Activated CD8-positive, alpha-beta memory T cell treated with anti-CD3 and anti-CD28 coated beads for 36 hours (primary cell): ENCODE results near the gene CALR. TPM values are rescaled to one million over a fixed set of nuclear protein-coding genes. Genes with fewer than 3 reads are reported as not detected.

ENCODE experiments used
- CTCF ChIA-PET: fragments of 350-600 bp; sonication (Branson Sonifier 250); formaldehyde crosslinking; loops from one replicate; lab custom pipeline; 2021; ENCODE audit warnings: antibody characterized with exemption; lab: Charles Lee
- POLR2A ChIA-PET: fragments of 350-600 bp; sonication (Branson Sonifier 250); formaldehyde crosslinking; loops from one replicate; lab custom pipeline; 2021; ENCODE audit warnings: antibody characterized with exemption; lab: Charles Lee
- total RNA-seq, 2 experiments: library from RNA; stranded (reverse); gene quantifications; one replicate each; pipeline ENCODE4 v1.2.3, GENCODE V29; 2021

CALR gene
- total RNA-seq, 2 experiments from 2014 or later: 805 to 809 TPM

DNA sequence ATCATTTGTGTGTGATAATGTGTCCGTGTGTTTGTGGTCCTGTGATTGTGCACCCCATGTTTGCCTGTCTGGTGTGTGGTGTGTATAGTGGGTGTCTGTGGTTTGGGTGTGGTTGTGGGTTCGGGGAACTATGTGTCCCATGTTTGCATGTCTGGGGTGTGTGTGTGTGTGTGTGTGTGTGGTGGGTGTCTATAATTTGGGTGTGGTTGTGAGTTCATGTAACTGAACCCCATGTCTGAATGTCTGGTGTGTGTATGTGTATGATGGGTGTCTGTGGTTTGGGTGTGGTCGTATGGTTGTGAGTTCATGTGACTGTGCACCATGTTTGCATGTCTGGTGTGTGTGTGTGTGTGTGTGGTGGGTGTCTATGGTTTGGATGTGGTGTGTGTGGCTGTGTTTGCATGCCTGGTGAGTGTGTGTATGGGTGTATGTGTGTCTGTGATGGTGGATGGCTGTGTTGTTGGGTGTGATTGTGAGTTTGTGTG is 45.8 kb downstream of the CALR start:
- ChIA-PET POLR2A (no interaction called here), CTCF (interaction anchor here (0.6 to 3.2 kb wide), 9 partner anchors 15 to 111 kb away, joined by 3 to 19 read pairs (median 3); no protein-coding TSS in a partner anchor)

DNA sequence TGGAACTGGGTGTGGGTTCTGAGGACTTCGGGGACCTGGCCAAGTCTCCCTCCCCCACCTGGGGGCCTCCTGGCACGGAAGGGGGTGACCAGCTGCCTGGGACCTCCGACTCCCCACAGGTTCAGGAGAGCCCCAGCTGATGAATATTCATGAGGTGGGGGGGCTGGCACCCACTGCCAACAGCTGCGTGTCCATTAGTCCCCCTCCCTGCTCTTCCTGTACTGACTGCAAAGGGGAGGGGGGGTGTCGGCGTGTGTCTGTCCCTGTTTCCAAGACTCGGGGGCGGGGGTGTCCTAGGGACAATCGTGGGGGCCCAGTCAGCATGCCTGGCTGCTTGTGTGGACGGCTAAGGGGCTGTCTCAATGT is 46.3 kb downstream of the CALR start:
- POLR2A ChIA-PET: no interaction called here
- CTCF ChIA-PET: interaction anchor here (1.0 to 3.2 kb wide), 6 partner anchors 14 to 109 kb away, joined by 3 to 19 read pairs (median 4); no protein-coding TSS in a partner anchor

DNA sequence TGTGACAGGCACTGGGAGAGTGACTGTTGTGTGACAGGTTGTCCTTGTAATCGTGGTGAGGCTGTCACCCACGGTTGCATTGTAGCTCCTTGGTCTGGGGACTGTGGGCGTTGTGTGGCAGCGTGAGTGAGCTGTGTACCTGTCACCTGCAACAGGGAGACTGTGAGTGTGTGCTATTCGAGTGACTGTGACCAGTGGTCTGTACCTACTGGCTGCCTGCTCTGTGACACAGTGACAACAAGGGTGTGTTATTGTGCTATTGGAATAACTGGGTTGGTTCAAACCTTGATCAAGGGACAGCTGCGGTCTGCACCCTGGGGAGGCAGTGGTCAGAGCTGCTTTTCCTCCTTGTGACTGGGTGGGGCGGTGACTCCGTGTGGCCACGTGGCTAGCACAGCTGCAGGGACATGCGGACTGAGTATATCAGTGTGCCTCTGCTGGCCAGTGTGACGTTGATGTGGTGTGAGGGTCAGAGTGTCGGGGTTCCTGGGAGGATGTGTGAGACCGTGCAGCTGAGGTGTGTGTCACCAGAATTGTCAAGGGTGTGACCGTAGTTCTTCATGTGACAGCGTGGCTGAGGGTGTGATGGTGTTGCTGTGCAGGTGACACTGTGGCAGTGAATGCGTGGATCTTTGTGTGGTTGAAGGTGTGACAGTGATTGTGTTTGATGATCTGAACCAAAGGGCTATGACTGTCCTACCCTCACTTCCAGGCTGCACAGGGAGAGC is 46.8 kb downstream of the CALR start:
- CTCF ChIA-PET: interaction anchor here (1.0 to 3.2 kb wide), 6 partner anchors 14 to 132 kb away, joined by 3 to 19 read pairs (median 4); no protein-coding TSS in a partner anchor
- POLR2A ChIA-PET: no interaction called here

DNA sequence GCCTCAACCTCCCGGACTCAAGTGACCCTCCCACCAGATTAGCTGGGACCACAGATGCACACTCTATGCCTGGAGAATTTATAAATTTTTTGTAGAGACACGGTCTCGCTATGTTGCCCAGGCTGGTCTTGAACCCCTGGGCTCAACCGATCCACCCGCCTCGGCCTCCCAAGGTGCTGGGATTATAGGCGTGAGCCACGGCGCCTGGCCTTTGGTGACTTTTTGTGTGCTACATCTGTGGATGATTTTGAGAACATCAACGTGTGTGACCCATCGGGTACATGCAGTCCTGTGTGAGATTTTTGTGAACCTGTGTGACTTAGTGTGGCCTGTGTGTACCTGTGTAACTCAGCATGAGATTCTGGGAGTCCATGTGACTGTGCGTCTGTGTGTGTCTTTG is 48.3 kb downstream of the CALR start:
- ChIA-PET CTCF (interaction anchor here (0.8 to 1.0 kb wide), 3 partner anchors 75 to 131 kb away, joined by 3 read pairs; no protein-coding TSS in a partner anchor), POLR2A (no interaction called here)

DNA sequence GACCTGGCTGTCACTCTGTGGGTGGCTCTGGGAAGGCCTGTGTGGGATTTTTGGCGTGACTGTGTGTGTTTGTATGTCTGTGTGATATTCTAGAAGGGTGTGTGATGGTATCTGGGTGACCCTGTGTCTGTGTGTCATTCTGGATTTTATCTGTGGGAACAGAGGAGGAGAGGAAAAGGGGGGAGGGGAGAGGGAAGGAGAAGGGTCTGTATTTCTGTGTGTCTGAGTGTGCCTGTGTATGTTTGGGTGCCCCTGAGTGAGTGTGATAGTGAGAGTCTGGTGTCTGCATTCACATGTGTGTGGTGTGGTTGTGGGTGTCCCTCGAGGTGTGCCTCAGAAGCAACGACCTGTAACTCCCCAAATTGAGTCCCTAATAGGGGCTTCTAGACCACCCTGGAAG is 48.8 kb downstream of the CALR start:
- POLR2A ChIA-PET: no interaction called here
- CTCF ChIA-PET: interaction anchor here (1.0 kb wide), 1 partner anchor 74 kb away, joined by 3 read pairs; no protein-coding TSS in a partner anchor

DNA sequence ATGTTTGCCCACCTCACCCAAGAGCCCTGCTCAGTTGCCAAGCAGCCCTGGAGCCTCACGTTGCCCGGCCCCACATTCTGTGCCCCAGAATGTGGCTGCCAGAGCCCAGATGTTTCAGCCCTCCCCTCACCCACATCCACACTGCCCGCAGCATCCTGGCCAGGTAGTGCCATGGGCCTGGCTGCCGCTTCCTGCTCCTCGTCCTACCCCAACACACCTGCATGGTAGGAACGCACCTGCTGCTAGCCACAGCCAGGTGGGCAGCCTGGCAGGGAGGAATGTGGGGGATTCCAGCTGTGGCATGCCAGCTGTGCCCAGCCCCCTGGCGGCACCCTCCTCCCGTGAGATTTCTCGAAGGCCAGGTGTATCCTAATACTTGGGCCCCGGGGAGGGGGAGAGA is 49.4 kb downstream of the CALR start:
- POLR2A ChIA-PET: no interaction called here
- CTCF ChIA-PET: no interaction called here

DNA sequence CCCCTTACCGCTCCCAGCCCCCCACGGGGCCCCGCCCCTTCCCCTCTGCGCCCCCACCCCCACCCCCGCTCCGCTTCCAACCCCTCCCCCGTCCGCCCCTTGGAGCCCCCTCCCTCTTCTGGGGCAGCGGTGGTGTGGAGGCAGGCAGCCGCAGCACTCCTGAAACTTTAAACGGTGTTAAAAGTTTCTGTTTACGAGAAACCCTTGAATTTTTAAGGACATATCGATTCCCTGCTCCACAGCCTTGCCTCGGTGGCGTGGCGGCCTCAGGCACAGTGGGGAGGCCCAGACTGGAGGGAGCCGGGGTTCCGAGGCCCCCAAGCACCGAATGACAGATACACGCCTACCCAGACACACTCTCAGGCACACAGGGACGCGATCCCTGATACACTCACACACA is 52.0 kb downstream of the CALR start:
- POLR2A ChIA-PET: no interaction called here
- CTCF ChIA-PET: no interaction called here

DNA sequence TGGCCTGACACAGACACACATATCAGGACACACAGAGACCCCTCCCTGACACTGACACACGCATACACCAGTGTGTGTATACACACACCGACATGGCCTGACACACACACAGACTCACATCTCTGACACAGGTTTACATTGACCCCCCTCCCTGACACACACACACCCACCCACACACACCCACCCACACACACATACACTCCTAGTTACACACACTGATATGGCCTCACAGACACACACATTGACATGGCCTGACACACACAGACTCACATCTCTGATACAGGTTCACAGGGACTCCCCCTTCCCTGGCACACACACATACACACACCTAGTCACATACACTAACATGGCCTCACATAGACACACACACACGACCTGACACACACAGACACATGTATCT is 52.4 kb downstream of the CALR start:
- ChIA-PET POLR2A (no interaction called here), CTCF (no interaction called here)

DNA sequence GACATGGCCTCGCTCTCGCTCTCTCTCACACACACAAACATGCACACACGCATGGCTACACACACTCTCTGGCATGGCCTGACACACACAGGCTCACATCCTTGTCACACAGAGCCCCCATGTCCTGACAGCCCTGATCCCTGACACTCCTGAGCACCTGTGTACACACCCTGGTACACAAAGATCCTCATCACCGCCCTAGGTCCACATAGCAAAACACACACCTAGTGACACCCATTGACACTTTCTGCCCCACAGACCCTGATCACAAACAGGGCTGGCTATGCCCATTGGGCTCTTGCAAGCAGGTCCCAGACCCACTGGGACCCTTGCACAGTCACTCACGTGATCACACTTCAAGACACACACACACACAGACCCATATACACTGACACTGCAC is 52.9 kb downstream of the CALR start:
- POLR2A ChIA-PET: no interaction called here
- CTCF ChIA-PET: no interaction called here

DNA sequence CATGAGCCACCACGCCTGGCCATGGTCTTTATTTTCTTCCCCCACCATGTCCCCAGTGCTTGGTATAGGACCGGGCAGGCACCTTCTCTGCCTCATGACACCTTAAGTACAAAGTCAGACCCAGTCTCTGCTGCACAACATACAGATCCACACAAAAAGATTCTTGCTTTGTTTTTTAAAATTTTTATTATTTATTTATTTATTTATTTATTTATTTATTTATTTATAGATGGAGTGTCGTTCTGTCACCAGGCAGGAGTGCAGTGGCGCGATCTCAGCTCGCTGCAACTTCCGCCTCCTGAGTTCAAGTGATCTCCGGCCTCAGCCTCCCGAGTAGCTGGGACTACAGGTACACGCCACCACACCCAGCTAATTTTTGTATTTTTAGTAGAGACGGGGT is 54.3 kb downstream of the CALR start:
- POLR2A ChIA-PET: no interaction called here
- CTCF ChIA-PET: interaction anchor here (0.9 kb wide), 1 partner anchor 13 kb away, joined by 3 read pairs; no protein-coding TSS in a partner anchor

DNA sequence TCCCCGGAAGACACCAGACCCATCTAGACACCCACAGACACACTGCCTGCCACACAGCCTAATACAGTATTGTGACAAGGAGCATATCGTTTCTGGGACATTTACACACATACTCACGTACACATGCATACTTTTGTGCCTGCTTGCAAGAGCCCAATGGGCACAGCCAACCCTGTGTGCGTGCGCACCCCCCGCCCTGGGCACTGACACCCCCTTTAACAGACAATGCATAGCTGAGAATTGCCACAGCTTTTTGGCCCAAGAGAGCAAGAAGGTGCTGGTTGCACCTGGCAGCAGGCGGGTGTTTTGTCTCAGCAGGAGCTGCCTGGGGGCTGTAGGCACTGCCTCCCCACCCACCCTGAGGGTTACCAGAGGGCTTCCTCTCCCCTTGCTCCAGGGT is 55.2 kb downstream of the CALR start:
- ChIA-PET POLR2A (no interaction called here), CTCF (interaction anchor here (0.9 to 1.8 kb wide), 3 partner anchors 13 to 100 kb away, joined by 3 to 4 read pairs (median 3); no protein-coding TSS in a partner anchor)

Other genes with a start within 250 kb of the CALR start
- 10 to 100 TPM; 10.2 to 10.5 TPM for gene FBXW9, start 242.0 kb upstream of the CALR start, total RNA-seq
- gene TNPO2, start 214.7 kb upstream of the CALR start, total RNA-seq: 100 to 1,000 TPM; 145 to 148 TPM
- 100 to 1,000 TPM; 225 to 233 TPM for gene TRIR, start 203.9 kb upstream of the CALR start, total RNA-seq
- gene GET3, start 201.1 kb upstream of the CALR start, total RNA-seq: 10 to 100 TPM; 90.8 to 91.0 TPM
- gene BEST2, start 186.8 kb upstream of the CALR start, total RNA-seq: not detected
- 10 to 100 TPM; 12.9 to 13.1 TPM for gene HOOK2, start 163.1 kb upstream of the CALR start, total RNA-seq
- gene JUNB, start 147.1 kb upstream of the CALR start, total RNA-seq: 100 to 1,000 TPM; 262 TPM
- 100 to 1,000 TPM; 204 to 208 TPM for gene PRDX2, start 136.8 kb upstream of the CALR start, total RNA-seq
- 10 to 100 TPM; 29.1 to 29.9 TPM for gene THSD8, start 136.5 kb upstream of the CALR start, total RNA-seq
- 10 to 100 TPM; 58.3 to 60.7 TPM for gene RNASEH2A, start 132.0 kb upstream of the CALR start, total RNA-seq
- not detected for gene RTBDN, start 104.0 kb upstream of the CALR start, total RNA-seq
- gene MAST1, start 100.1 kb upstream of the CALR start, total RNA-seq: under 1 TPM; 0.59 to 0.92 TPM
- gene DNASE2, start 57.2 kb upstream of the CALR start, total RNA-seq: 10 to 100 TPM; 20.5 to 23.1 TPM
- under 1 TPM; 0.69 to 0.84 TPM for gene KLF1, start 51.4 kb upstream of the CALR start, total RNA-seq
- gene GCDH, start 47.4 kb upstream of the CALR start, total RNA-seq: 10 to 100 TPM; 55.2 to 57.2 TPM
- 1 to 10 TPM; 1.1 to 1.5 TPM for gene SYCE2, start 19.3 kb upstream of the CALR start, total RNA-seq
- gene FARSA, start 4.9 kb upstream of the CALR start, total RNA-seq: 100 to 1,000 TPM; 183 to 188 TPM
- gene RAD23A, start 7.3 kb downstream of the CALR start, total RNA-seq: 100 to 1,000 TPM; 216 to 220 TPM
- 10 to 100 TPM; 38.9 to 40.8 TPM for gene GADD45GIP1, start 18.6 kb downstream of the CALR start, total RNA-seq
- gene DAND5, start 31.0 kb downstream of the CALR start, total RNA-seq: not detected
- 1 to 10 TPM; 2.2 to 3.5 TPM for gene NFIX, start 56.9 kb downstream of the CALR start, total RNA-seq
- gene LYL1, start 164.2 kb downstream of the CALR start, total RNA-seq: 1 to 10 TPM; 1.8 to 2.8 TPM
- gene TRMT1, start 178.1 kb downstream of the CALR start, total RNA-seq: 100 to 1,000 TPM; 130 to 134 TPM
- 100 to 1,000 TPM; 116 to 119 TPM for gene NACC1, start 179.7 kb downstream of the CALR start, total RNA-seq
- 10 to 100 TPM; 62.8 to 69.0 TPM for gene STX10, start 211.8 kb downstream of the CALR start, total RNA-seq
- 100 to 1,000 TPM; 117 to 118 TPM for gene IER2, start 211.8 kb downstream of the CALR start, total RNA-seq